ENCODE measurements around the gene PCDHGA8.
"Not testable (repeated sequence)": the region's sequence is repeated elsewhere in the genome, so short reads cannot be mapped to it uniquely, and the experiment has no call there.

The PCDHGA8 gene

GRCh38 chr5:141398608-141399007 lies 6.2 kb downstream of the PCDHGA8 start:
- TF ChIP-seq CTCF (IDR thresholded peaks at IDR 0.05; ENCODE audit: borderline replicate concordance, insufficient read depth, low read depth, low read length) = peak; percentile 23; the same call in 1 of the 2 replicates
- no peak overlapping the region for H3K4me3 ChIP-seq (ENCODE audit: low read depth, low read length)

- no peak overlapping the region for H3K4me3 ChIP-seq (ENCODE audit: low read depth, low read length)
- no peak for TF ChIP-seq CTCF (IDR thresholded peaks at IDR 0.05; ENCODE audit: borderline replicate concordance, insufficient read depth, low read depth, low read length)
Observed at GRCh38 chr5:141399555-141400258, 7.3 kb downstream of the PCDHGA8 start.

- TF ChIP-seq CTCF (IDR thresholded peaks at IDR 0.05; ENCODE audit: borderline replicate concordance, insufficient read depth, low read depth, low read length) = peak; percentile 36; the same call in 1 of the 2 replicates
- H3K4me3 ChIP-seq (ENCODE audit: low read depth, low read length) = no peak within 1 kb of the TSS
Observed at GRCh38 chr5:141402553-141403243, 10.3 kb downstream of the PCDHGA8 start, which contains the start of gene PCDHGA9. TSS of gene PCDHGA9 (plus strand) at chr5:141402778. CDS start at chr5:141402953, 175 bp downstream.

GRCh38 chr5:141403387-141403786 lies 11.0 kb downstream of the PCDHGA8 start:
- TF ChIP-seq CTCF (IDR thresholded peaks at IDR 0.05; ENCODE audit: borderline replicate concordance, insufficient read depth, low read depth, low read length) = no peak
- no peak overlapping the region for H3K4me3 ChIP-seq (ENCODE audit: low read depth, low read length)

GRCh38 chr5:141407790-141408505 lies 15.5 kb downstream of the PCDHGA8 start, which contains the start of gene PCDHGB6:
TSS of gene PCDHGB6 (plus strand) at chr5:141408021. CDS start at chr5:141408203, 182 bp downstream.
- TF ChIP-seq CTCF (IDR thresholded peaks at IDR 0.05; ENCODE audit: borderline replicate concordance, insufficient read depth, low read depth, low read length) = peak; percentile 47; the same call in 1 of the 2 replicates
- H3K4me3 ChIP-seq (ENCODE audit: low read depth, low read length) = not testable (repeated sequence)

- no peak overlapping the region for H3K4me3 ChIP-seq (ENCODE audit: low read depth, low read length)
- TF ChIP-seq CTCF (IDR thresholded peaks at IDR 0.05; ENCODE audit: borderline replicate concordance, insufficient read depth, low read depth, low read length) = no peak
Observed at GRCh38 chr5:141409598-141410306, 17.3 kb downstream of the PCDHGA8 start.

All from GM12875 (cell line).